A549 treated with DMSO at 1 μM for 4 hours (cell line): ENCODE results near the gene SNX4. TPM values are rescaled to one million over a fixed set of nuclear protein-coding genes. Genes with fewer than 3 reads are reported as not detected.

Source experiments
- total RNA-seq: library from RNA; stranded (reverse); fragments of 200-300 nt; extraction: Qiagen RNA extraction; gene quantifications from 5 replicates; pipeline ENCODE4 v1.2.3, GENCODE V29; 2022; ENCODE audit warnings: low read depth

SNX4 gene
- total RNA-seq, result 20.0 to 24.0 TPM (median 21.6 TPM) in 5 replicates

DNA sequence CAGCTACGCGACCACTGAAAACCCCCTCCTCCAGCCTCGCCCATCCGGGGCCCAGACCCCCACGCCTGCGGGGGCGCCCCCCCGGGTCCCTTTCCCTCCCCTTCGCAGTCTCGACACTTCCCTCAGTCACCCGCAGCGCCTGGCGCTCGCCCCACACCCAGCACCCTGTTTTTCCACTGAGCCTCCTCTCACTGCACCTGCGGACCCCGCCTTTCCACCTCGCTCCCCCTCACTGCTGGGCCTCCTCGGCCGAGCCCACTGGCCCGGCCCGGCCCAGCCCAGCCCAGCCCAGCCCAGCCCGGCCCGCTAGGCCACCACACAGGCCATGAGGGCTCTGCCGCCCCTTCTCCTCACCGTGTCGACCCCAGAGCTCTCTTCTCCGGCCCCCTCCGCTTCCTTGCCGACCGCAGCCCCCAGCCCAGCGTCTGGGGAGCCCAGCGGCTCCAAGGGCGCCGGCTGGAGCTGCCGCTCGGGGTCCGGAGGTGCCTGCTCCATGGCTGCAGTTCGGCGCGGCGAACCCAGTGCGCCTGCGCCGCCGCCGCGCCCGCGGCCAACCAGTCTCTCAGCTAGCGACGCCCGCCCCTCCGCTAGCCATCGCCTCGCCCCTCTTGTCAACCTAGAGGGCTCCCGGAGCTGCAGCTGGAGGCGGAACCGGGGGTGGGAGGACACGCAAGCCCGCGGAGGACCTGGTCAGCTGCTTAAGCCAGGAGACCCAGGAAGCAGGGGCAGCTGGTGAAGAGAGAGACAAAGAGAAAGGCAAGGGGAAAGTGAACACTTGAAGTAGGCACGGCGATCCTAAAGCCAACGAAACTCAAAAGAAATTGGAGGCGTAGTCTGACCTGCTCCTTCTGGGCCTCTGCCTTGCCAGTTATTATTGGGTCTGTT, at the start of gene SNX4:
TSS of gene SNX4 (minus strand) at position 525 of the 885 bp plus-strand sequence. CDS start at position 495, 30 bp downstream.

Other genes starting within 250 kb of the SNX4 start
- 9.0 to 13.7 TPM (median 10.9 TPM) in 5 replicates for gene ZNF148, start 144.9 kb downstream of the SNX4 start, total RNA-seq
- gene OSBPL11, start 75.3 kb upstream of the SNX4 start, total RNA-seq, result 6.9 to 9.4 TPM (median 8.3 TPM) in 5 replicates